Melanocyte of skin (primary cell): ENCODE results near the gene TEDC1. TPM values are rescaled to one million over a fixed set of nuclear protein-coding genes. Genes with fewer than 3 reads are reported as not detected.

Experiments
- total RNA-seq, 2 donors: library from RNA; depleted of rRNA; stranded (reverse); fragments of >200 nt; gene quantifications; 2 replicates each; pipeline ENCODE4 v1.2.3, GENCODE V29; 2012

The TEDC1 gene
- total RNA-seq = 10 to 100 TPM in 1 of 2 donors, 1 to 10 TPM in 1; 8.9 to 20.6 TPM

GRCh38 chr14:105490572-105491365 lies at the start of gene TEDC1:
TSS of gene TEDC1 (plus strand) at chr14:105491246. CDS start at chr14:105491376, 130 bp downstream.

GRCh38 chr14:105474483-105475268 lies 16.4 kb upstream of the TEDC1 start, which contains the start of gene CRIP2:
TSS of gene CRIP2 (plus strand) at chr14:105474821. CDS start at chr14:105474863, 42 bp downstream.

GRCh38 chr14:105486163-105486973 lies 4.7 kb upstream of the TEDC1 start, which contains the start of gene CRIP1:
TSS of gene CRIP1 (plus strand) at chr14:105486886. CDS start at chr14:105487260, 374 bp downstream.

GRCh38 chr14:105525861-105526775 lies 35.1 kb downstream of the TEDC1 start, which contains the start of gene TMEM121:
TSS of gene TMEM121 (plus strand) at chr14:105526583. CDS start at chr14:105528835, 2,252 bp downstream.

Other genes starting within 250 kb of the TEDC1 start
- 10 to 100 TPM; 34.4 to 41.3 TPM for gene BTBD6, start 242.7 kb upstream of the TEDC1 start, total RNA-seq
- gene BRF1, start 190.2 kb upstream of the TEDC1 start, total RNA-seq = 10 to 100 TPM; 26.6 to 34.8 TPM
- 10 to 100 TPM; 30.3 to 45.4 TPM for gene PACS2, start 176.5 kb upstream of the TEDC1 start, total RNA-seq
- gene TEX22, start 92.7 kb upstream of the TEDC1 start, total RNA-seq = under 1 TPM in 1 of 2 donors, not detected in 1; 0.34 TPM
- gene MTA1, start 71.4 kb upstream of the TEDC1 start, total RNA-seq = 10 to 100 TPM; 37.5 to 41.0 TPM
- 10 to 100 TPM; 31.7 to 41.3 TPM for gene CRIP2, start 16.4 kb upstream of the TEDC1 start, total RNA-seq
- gene CRIP1, start 4.4 kb upstream of the TEDC1 start, total RNA-seq = 1 to 10 TPM in 1 of 2 donors, not detected in 1; 2.0 TPM
- 10 to 100 TPM in 1 of 2 donors, 1 to 10 TPM in 1; 3.8 to 12.0 TPM for gene TMEM121, start 35.3 kb downstream of the TEDC1 start, total RNA-seq